C4-2B (cell line): ENCODE results near the gene ESRRB.

Experiments
- ZFX ChIP-seq: fragments of 450-650 bp; IDR thresholded peaks from 2 replicates; pipeline ENCODE4 v1.6.1; 2017
- TF ChIP-seq, protein P1 (sequence below): fragments of 450-650 bp; conservative IDR thresholded peaks from 2 replicates; pipeline ENCODE4 v1.5.1; 2017; ENCODE audit warnings: mild to moderate bottlenecking

- TF ChIP-seq, protein P1, sequence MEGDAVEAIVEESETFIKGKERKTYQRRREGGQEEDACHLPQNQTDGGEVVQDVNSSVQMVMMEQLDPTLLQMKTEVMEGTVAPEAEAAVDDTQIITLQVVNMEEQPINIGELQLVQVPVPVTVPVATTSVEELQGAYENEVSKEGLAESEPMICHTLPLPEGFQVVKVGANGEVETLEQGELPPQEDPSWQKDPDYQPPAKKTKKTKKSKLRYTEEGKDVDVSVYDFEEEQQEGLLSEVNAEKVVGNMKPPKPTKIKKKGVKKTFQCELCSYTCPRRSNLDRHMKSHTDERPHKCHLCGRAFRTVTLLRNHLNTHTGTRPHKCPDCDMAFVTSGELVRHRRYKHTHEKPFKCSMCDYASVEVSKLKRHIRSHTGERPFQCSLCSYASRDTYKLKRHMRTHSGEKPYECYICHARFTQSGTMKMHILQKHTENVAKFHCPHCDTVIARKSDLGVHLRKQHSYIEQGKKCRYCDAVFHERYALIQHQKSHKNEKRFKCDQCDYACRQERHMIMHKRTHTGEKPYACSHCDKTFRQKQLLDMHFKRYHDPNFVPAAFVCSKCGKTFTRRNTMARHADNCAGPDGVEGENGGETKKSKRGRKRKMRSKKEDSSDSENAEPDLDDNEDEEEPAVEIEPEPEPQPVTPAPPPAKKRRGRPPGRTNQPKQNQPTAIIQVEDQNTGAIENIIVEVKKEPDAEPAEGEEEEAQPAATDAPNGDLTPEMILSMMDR = no peak
- no peak for TF ChIP-seq ZFX
Measured at GRCh38 chr14:76531821-76532318, 155.9 kb downstream of the ESRRB start.
